Activated CD4-positive, alpha-beta T cell treated with anti-CD3 and anti-CD28 coated beads for 36 hours (primary cell): ENCODE data around the gene DCC. TPM values are rescaled to one million over a fixed set of nuclear protein-coding genes. Genes with fewer than 3 reads are reported as not detected.

Experiments
- ATAC-seq: fragments of 200-7000 bp; cut with Tn5 transposase; one replicate; pipeline ENCODE4 v1.10.0; 2021; ENCODE audit warnings: mild to moderate bottlenecking, moderate library complexity
- CTCF ChIA-PET: fragments of 350-600 bp; sonication (Branson Sonifier 250); formaldehyde crosslinking; loops from one replicate; lab custom pipeline; 2021; ENCODE audit warnings: antibody characterized with exemption; lab: Charles Lee
- POLR2A ChIA-PET: fragments of 350-600 bp; sonication (Branson Sonifier 250); formaldehyde crosslinking; loops from one replicate; lab custom pipeline; 2021; ENCODE audit warnings: antibody characterized with exemption, inconsistent platforms; lab: Charles Lee
- DNase-seq: peaks from one replicate; pipeline ENCODE4 v3.0.0-alpha.2; 2020
- H3K27ac Mint-ChIP-seq: one replicate; pipeline ENCODE4 v1.8.0; 2021; ENCODE audit warnings: mixed read lengths
- H3K27me3 Mint-ChIP-seq: one replicate; pipeline ENCODE4 v1.8.0; 2021; ENCODE audit warnings: mixed read lengths
- H3K36me3 Mint-ChIP-seq: one replicate; pipeline ENCODE4 v1.8.0; 2021; ENCODE audit warnings: low read depth, mixed read lengths
- H3K4me1 Mint-ChIP-seq: one replicate; pipeline ENCODE4 v1.8.0; 2021; ENCODE audit warnings: mixed read lengths
- H3K4me3 Mint-ChIP-seq: one replicate; pipeline ENCODE4 v1.8.0; 2021; ENCODE audit warnings: mild to moderate bottlenecking, moderate library complexity, mixed read lengths
- H3K9me3 Mint-ChIP-seq: one replicate; pipeline ENCODE4 v1.8.0; 2021; ENCODE audit warnings: low read depth, mixed read lengths
- intact Hi-C, 2 experiments: fragments of 100-400 bp; cut with DNase I in 1 of 2; cut with micrococcal nuclease in 1 of 2; formaldehyde crosslinking; loops; one replicate each; pipeline versions ENCODE4 v1.14.2 to v1.15.1; 2022 to 2024; cut with DNase I, micrococcal nuclease
- total RNA-seq, 2 experiments: library from RNA; stranded (reverse); gene quantifications; one replicate each; pipeline ENCODE4 v1.2.3, GENCODE V29; 2021

The DCC gene
- total RNA-seq, 2 experiments from 2014 or later = not detected

- no peaks in the 10 kb centered on the region for H3K27me3 Mint-ChIP-seq
- H3K4me3 Mint-ChIP-seq = no peak overlapping the region
- no peak overlapping the region for H3K27ac Mint-ChIP-seq
- ChIA-PET POLR2A (no interaction called here), CTCF (no interaction called here)
- H3K9me3 Mint-ChIP-seq = peaks cover 5% of the 10 kb centered on the region
- H3K4me1 Mint-ChIP-seq = no peaks in the 10 kb centered on the region
- H3K36me3 Mint-ChIP-seq = no peaks in the 10 kb centered on the region
- intact Hi-C loops = no loop called here
- ATAC-seq (no peak), DNase-seq (no peak)
Measured at GRCh38 chr18:52701219-52701935, 361.4 kb downstream of the DCC start.

- H3K9me3 Mint-ChIP-seq = no peaks in the 10 kb centered on the region
- no peak for DNase-seq
- no peak for ATAC-seq
- ChIA-PET CTCF (no interaction called here), POLR2A (no interaction called here)
- H3K4me1 Mint-ChIP-seq = no peaks in the 10 kb centered on the region
- intact Hi-C loops = no loop called here
- no peak overlapping the region for H3K27ac Mint-ChIP-seq
- H3K4me3 Mint-ChIP-seq = no peak overlapping the region
- H3K27me3 Mint-ChIP-seq = no peaks in the 10 kb centered on the region
- H3K36me3 Mint-ChIP-seq = no peaks in the 10 kb centered on the region
Measured at GRCh38 chr18:52715421-52715820, 375.4 kb downstream of the DCC start.

GRCh38 chr18:52715991-52716390 is 376.0 kb downstream of the DCC start:
- H3K36me3 Mint-ChIP-seq = no peaks in the 10 kb centered on the region
- ChIA-PET CTCF (interaction anchor here (0.6 kb wide), 1 partner anchor 37 kb away, joined by 3 read pairs; no protein-coding TSS in a partner anchor), POLR2A (no interaction called here)
- intact Hi-C loops = no loop called here
- ATAC-seq = no peak
- no peak for DNase-seq
- H3K27me3 Mint-ChIP-seq = no peaks in the 10 kb centered on the region
- H3K27ac Mint-ChIP-seq = no peak overlapping the region
- H3K4me1 Mint-ChIP-seq = no peaks in the 10 kb centered on the region
- no peak overlapping the region for H3K4me3 Mint-ChIP-seq
- H3K9me3 Mint-ChIP-seq = no peaks in the 10 kb centered on the region

GRCh38 chr18:52716973-52717372 is 377.0 kb downstream of the DCC start:
- intact Hi-C loops = no loop called here
- no peaks in the 10 kb centered on the region for H3K4me1 Mint-ChIP-seq
- ChIA-PET CTCF (no interaction called here), POLR2A (no interaction called here)
- no peaks in the 10 kb centered on the region for H3K36me3 Mint-ChIP-seq
- no peak overlapping the region for H3K27ac Mint-ChIP-seq
- no peak for DNase-seq
- no peak overlapping the region for H3K4me3 Mint-ChIP-seq
- H3K9me3 Mint-ChIP-seq = no peaks in the 10 kb centered on the region
- H3K27me3 Mint-ChIP-seq = no peaks in the 10 kb centered on the region
- no peak for ATAC-seq

- no peaks in the 10 kb centered on the region for H3K9me3 Mint-ChIP-seq
- intact Hi-C loops = no loop called here
- no peaks in the 10 kb centered on the region for H3K4me1 Mint-ChIP-seq
Measured at GRCh38 chr18:52722904-52723303, 382.9 kb downstream of the DCC start.

GRCh38 chr18:52723550-52723970 is 383.6 kb downstream of the DCC start:
- Mint-ChIP-seq H3K27ac (no peak overlapping the region), H3K4me3 (no peak overlapping the region), H3K9me3 (no peaks in the 10 kb centered on the region), H3K27me3 (no peaks in the 10 kb centered on the region), H3K4me1 (no peaks in the 10 kb centered on the region), H3K36me3 (no peaks in the 10 kb centered on the region)
- ATAC-seq (no peak), DNase-seq (no peak)
- CTCF ChIA-PET = interaction anchor here (0.7 kb wide), 1 partner anchor 25 kb away, joined by 3 read pairs; no protein-coding TSS in a partner anchor
- POLR2A ChIA-PET = no interaction called here
- intact Hi-C loops = no loop called here

More at GRCh38 chr18:52722904-52723303, 382.9 kb downstream of the DCC start:
- ATAC-seq = no peak
- no peak overlapping the region for H3K4me3 Mint-ChIP-seq
- POLR2A ChIA-PET = no interaction called here
- no peaks in the 10 kb centered on the region for H3K27me3 Mint-ChIP-seq
- CTCF ChIA-PET = no interaction called here
- H3K36me3 Mint-ChIP-seq = no peaks in the 10 kb centered on the region
- no peak for DNase-seq
- no peak overlapping the region for H3K27ac Mint-ChIP-seq

- Mint-ChIP-seq H3K27ac (no peak overlapping the region), H3K4me3 (no peak overlapping the region), H3K36me3 (no peaks in the 10 kb centered on the region), H3K27me3 (no peaks in the 10 kb centered on the region), H3K4me1 (no peaks in the 10 kb centered on the region), H3K9me3 (no peaks in the 10 kb centered on the region)
- CTCF ChIA-PET = no interaction called here
- DNase-seq (no peak), ATAC-seq (no peak)
- POLR2A ChIA-PET = no interaction called here
- intact Hi-C loops = no loop called here
Measured at GRCh38 chr18:52730972-52731619, 391.1 kb downstream of the DCC start.

- Mint-ChIP-seq H3K4me1 (no peaks in the 10 kb centered on the region), H3K4me3 (no peak overlapping the region), H3K27ac (no peak overlapping the region), H3K36me3 (no peaks in the 10 kb centered on the region), H3K27me3 (no peaks in the 10 kb centered on the region), H3K9me3 (no peaks in the 10 kb centered on the region)
- ATAC-seq = no peak
- POLR2A ChIA-PET = no interaction called here
- intact Hi-C loops = no loop called here
- no peak for DNase-seq
- CTCF ChIA-PET = no interaction called here
Measured at GRCh38 chr18:52738946-52739345, 398.9 kb downstream of the DCC start.

- Mint-ChIP-seq H3K27me3 (no peaks in the 10 kb centered on the region), H3K27ac (no peak overlapping the region), H3K9me3 (no peaks in the 10 kb centered on the region), H3K4me1 (no peaks in the 10 kb centered on the region), H3K4me3 (no peak overlapping the region), H3K36me3 (no peaks in the 10 kb centered on the region)
- intact Hi-C loops = no loop called here
- ATAC-seq (no peak), DNase-seq (no peak)
- ChIA-PET POLR2A (no interaction called here), CTCF (no interaction called here)
Measured at GRCh38 chr18:52746986-52747385, 407.0 kb downstream of the DCC start.

GRCh38 chr18:52747869-52748268 is 407.9 kb downstream of the DCC start:
- DNase-seq (no peak), ATAC-seq (no peak)
- Mint-ChIP-seq H3K4me1 (no peaks in the 10 kb centered on the region), H3K27me3 (no peaks in the 10 kb centered on the region), H3K4me3 (no peak overlapping the region), H3K27ac (no peak overlapping the region), H3K9me3 (no peaks in the 10 kb centered on the region), H3K36me3 (no peaks in the 10 kb centered on the region)
- CTCF ChIA-PET = no interaction called here
- POLR2A ChIA-PET = no interaction called here
- intact Hi-C loops = no loop called here

- no peak overlapping the region for H3K4me3 Mint-ChIP-seq
- ChIA-PET CTCF (no interaction called here), POLR2A (no interaction called here)
- DNase-seq = no peak
- no peaks in the 10 kb centered on the region for H3K4me1 Mint-ChIP-seq
- no peak for ATAC-seq
- no peaks in the 10 kb centered on the region for H3K27me3 Mint-ChIP-seq
- intact Hi-C loops = no loop called here
- no peak overlapping the region for H3K27ac Mint-ChIP-seq
- no peaks in the 10 kb centered on the region for H3K36me3 Mint-ChIP-seq
- H3K9me3 Mint-ChIP-seq = no peaks in the 10 kb centered on the region
Measured at GRCh38 chr18:52748343-52748742, 408.3 kb downstream of the DCC start.

GRCh38 chr18:52749542-52749941 is 409.5 kb downstream of the DCC start:
- Mint-ChIP-seq H3K9me3 (no peaks in the 10 kb centered on the region), H3K4me1 (no peaks in the 10 kb centered on the region), H3K4me3 (no peak overlapping the region), H3K27ac (no peak overlapping the region), H3K36me3 (no peaks in the 10 kb centered on the region), H3K27me3 (no peaks in the 10 kb centered on the region)
- ATAC-seq (no peak), DNase-seq (no peak)
- intact Hi-C loops = no loop called here
- ChIA-PET POLR2A (no interaction called here), CTCF (no interaction called here)
